Ramos (cell line): ENCODE measurements around the gene DPP3.

Source experiments
- in situ Hi-C: fragments of 300-500 bp; cut with MboI; formaldehyde crosslinking; loops from one replicate; pipeline ENCODE4 v1.14.3; 2022; ENCODE audit warnings: low sequenced_read_pairs; ENCODE audit not compliant: unreplicated experiment

DPP3 gene

GRCh38 chr11:66478729-66479393, 1.4 kb upstream of the DPP3 start:
- in situ Hi-C loops = loop anchor here (5.0 kb wide), 1 partner anchor 72 kb away; no protein-coding TSS in a partner anchor

- in situ Hi-C loops = loop anchor here (5.0 kb wide), 1 partner anchor 72 kb away; no protein-coding TSS in a partner anchor
Measured at GRCh38 chr11:66479394-66480116, 679 bp upstream of the DPP3 start.

GRCh38 chr11:66484806-66485380, 4.7 kb downstream of the DPP3 start:
- in situ Hi-C loops = no loop called here

GRCh38 chr11:66488957-66489356, 8.7 kb downstream of the DPP3 start:
- in situ Hi-C loops = no loop called here

- in situ Hi-C loops = no loop called here
Measured at GRCh38 chr11:66489636-66490035, 9.4 kb downstream of the DPP3 start.

DNA sequence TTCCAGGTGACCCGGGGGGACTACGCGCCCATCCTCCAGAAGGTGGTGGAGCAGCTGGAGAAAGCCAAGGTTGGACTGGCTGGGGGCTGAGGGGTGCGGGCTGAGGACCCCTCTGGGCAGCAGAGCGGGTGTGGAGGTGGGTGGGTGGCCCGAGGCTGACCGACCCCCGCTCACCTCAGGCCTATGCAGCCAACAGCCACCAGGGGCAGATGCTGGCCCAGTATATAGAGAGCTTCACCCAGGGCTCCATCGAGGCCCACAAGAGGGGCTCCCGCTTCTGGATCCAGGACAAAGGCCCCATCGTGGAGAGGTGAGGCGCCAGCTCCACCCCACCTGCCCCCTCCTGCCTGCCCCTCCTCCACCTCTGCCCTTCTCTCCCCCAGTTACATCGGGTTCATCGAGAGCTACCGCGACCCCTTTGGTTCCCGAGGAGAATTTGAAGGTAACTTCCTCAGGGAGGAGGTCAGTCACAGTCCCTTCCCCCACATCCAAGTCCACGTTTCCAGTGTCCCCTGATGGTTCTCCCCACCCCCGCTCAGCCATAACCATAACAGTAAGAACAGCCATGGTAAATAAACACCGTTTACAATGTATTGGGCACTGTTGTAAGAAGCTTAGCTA, 11.2 kb downstream of the DPP3 start:
- in situ Hi-C loops = no loop called here

- in situ Hi-C loops = no loop called here
Measured at GRCh38 chr11:66492161-66492865, 12.1 kb downstream of the DPP3 start.

DNA sequence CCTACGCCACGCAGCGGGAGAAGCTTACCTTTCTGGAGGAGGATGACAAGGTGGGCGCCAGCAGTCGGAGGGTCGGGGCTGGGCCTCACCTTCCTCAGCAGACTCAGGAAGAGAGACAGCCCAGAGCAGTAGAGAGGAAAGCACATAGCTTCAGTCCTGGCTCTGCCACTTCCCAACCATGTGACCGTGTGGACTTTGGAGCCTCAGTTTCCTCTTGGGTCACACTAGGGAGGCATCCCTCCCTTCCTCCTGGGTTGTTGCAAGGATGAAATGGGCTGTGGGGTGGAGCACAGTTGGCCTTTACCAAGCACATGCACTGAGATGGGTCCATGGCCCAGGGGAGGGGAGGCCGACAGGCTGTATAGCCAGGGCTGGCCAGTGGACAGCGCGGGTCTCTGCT, 12.9 kb downstream of the DPP3 start:
- in situ Hi-C loops = no loop called here

GRCh38 chr11:66494458-66494857, 14.2 kb downstream of the DPP3 start:
- in situ Hi-C loops = no loop called here

DNA sequence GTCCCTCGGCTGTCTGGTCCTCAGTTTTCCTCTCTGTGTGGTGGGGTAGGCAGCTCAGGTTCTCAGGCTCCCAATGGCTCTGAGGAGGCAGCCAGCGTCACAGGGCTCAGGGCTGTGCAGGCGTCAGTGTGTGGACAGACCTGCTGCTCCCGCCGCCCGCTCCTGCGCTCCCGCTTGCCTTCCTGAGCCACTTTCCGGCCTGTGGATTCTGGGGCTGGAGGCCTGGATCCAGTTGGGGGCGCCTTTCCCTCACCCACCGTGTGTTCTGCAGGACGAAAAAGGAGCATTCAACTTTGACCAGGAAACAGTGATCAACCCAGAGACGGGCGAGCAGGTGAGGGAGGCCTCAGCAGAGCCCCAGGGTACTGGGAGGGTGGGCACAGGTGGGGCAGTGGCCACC, 14.7 kb downstream of the DPP3 start:
- in situ Hi-C loops = no loop called here

GRCh38 chr11:66495401-66495854, 15.2 kb downstream of the DPP3 start:
- in situ Hi-C loops = no loop called here

DNA sequence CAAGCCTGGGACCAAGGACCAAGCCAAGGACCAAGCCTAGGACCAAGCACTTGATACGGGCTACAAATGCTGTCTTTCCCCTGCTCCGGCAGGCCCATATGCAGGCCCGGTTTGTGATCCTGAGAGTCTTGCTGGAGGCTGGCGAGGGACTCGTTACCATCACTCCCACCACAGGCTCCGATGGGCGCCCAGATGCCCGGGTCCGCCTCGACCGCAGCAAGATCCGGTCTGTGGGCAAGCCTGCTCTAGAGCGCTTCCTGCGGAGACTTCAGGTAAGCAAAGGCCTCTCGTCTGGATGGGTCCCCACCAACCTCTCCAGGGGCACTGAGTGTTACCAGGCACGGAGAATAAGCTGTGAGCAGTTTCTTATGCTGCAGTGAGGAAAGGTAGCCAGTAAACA, 17.0 kb downstream of the DPP3 start:
- in situ Hi-C loops = no loop called here

DNA sequence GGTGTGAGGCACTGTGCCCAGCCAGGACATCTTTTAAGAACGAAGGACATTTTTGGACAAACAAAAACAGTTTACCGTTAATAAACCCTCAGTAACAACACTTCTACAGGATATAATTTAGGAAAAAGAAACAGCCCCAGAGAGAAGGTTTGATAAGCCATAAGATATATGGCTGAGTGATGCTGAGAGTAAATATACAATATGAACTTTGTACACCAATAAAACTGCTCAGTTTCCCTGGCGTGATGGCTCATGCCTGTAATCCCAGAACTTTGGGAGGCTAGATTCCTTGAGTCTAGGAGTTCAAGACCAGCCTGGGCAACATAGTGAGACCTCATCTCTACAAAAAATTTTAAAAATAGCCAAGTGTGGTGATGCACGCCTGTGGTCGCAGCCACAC, 18.3 kb downstream of the DPP3 start:
- in situ Hi-C loops = no loop called here

DNA sequence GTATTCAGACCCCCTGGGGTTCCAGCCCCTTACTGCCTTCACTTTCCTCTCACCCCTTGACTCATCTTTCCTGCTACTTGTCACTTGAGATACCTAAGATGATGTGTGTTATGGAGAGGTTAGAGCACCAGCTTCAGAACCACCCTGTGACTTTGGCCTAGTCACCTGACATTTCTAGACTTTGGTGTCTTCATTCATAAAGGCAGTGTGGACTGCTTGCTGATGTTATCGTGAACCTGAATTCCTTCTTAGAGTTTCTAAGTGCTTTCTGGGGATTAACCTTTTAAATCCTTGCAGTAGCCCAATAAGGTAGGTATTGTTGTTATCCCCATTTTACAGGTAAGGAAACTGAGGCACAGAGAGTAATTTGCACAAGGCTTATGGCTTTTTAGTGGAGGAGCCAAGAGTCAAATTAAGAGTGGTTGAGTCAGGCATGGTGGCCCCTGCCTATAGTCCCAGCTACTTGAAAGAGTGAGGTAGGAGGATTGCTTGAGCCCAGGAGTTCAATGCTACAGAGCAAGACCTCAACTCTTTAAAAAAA, 25.1 kb downstream of the DPP3 start:
- in situ Hi-C loops = no loop called here

GRCh38 chr11:66509131-66509561, 28.9 kb downstream of the DPP3 start:
- in situ Hi-C loops = no loop called here

- in situ Hi-C loops = no loop called here
Measured at GRCh38 chr11:66510271-66510989, 30.2 kb downstream of the DPP3 start, which contains the start of gene BBS1. Gene BBS1, plus strand, starts transcription at chr11:66510635. Its CDS starts 25 bp downstream, at chr11:66510660.

DNA sequence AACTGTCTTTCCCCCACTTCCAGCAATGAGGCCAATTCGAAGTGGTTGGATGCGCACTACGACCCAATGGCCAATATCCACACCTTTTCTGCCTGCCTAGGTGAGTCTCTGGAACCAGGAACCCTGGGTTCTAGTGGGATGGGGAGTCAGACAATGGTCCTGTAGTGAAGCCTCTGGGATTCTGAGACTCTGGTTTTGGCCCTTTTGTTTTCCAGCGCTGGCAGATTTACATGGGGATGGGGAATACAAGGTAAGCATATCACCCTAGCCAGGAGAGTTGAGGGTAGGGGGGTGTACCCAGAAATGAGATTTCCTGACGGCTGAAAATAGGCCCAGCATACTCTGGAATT, 30.7 kb downstream of the DPP3 start:
- in situ Hi-C loops = no loop called here

- in situ Hi-C loops = no loop called here
Measured at GRCh38 chr11:66523611-66524010, 43.4 kb downstream of the DPP3 start.

GRCh38 chr11:66524304-66525040, 44.2 kb downstream of the DPP3 start:
- in situ Hi-C loops = no loop called here
